Measurements from ENCODE around the gene KIFC1.

KIFC1 gene

GRCh38 chr6:33427585-33428223 is 36.1 kb downstream of the KIFC1 start:
- no peak for DNase-seq

- DNase-seq, result no peak
Observed at GRCh38 chr6:33428224-33428965, 36.8 kb downstream of the KIFC1 start.

- no peak for DNase-seq
Observed at GRCh38 chr6:33428966-33429749, 37.5 kb downstream of the KIFC1 start.

GRCh38 chr6:33429750-33430052 is 38.1 kb downstream of the KIFC1 start:
- no peak for DNase-seq

GRCh38 chr6:33430334-33430733 is 38.7 kb downstream of the KIFC1 start:
- DNase-seq, result no peak

GRCh38 chr6:33430991-33431879 is 39.6 kb downstream of the KIFC1 start:
- peak; percentile 74 for DNase-seq

GRCh38 chr6:33431880-33432541 is 40.4 kb downstream of the KIFC1 start:
- DNase-seq, result no peak

GRCh38 chr6:33432546-33432945 is 40.9 kb downstream of the KIFC1 start:
- DNase-seq, result no peak

GRCh38 chr6:33433001-33433543 is 41.4 kb downstream of the KIFC1 start:
- DNase-seq, result no peak

- no peak for DNase-seq
Observed at GRCh38 chr6:33433544-33434191, 42.0 kb downstream of the KIFC1 start.

GRCh38 chr6:33434961-33435360 is 43.3 kb downstream of the KIFC1 start:
- DNase-seq, result no peak

- no peak for DNase-seq
Observed at GRCh38 chr6:33437666-33438065, 46.0 kb downstream of the KIFC1 start.

- no peak for DNase-seq
Observed at GRCh38 chr6:33438978-33439594, 47.5 kb downstream of the KIFC1 start.

GRCh38 chr6:33439956-33440648 is 48.5 kb downstream of the KIFC1 start:
- no peak for DNase-seq

GRCh38 chr6:33440649-33441309 is 49.2 kb downstream of the KIFC1 start:
- DNase-seq, result no peak

GRCh38 chr6:33441457-33441856 is 49.8 kb downstream of the KIFC1 start:
- DNase-seq, result no peak

- no peak for DNase-seq
Observed at GRCh38 chr6:33442283-33442682, 50.7 kb downstream of the KIFC1 start.

- DNase-seq, result no peak
Observed at GRCh38 chr6:33443025-33443424, 51.4 kb downstream of the KIFC1 start.

- no peak for DNase-seq
Observed at GRCh38 chr6:33443619-33444504, 52.2 kb downstream of the KIFC1 start.
